Breast epithelium (tissue), 4 donors: Measurements from ENCODE around the gene CRHR2. TPM values are rescaled to one million over a fixed set of nuclear protein-coding genes. Genes with fewer than 3 reads are reported as not detected.

Source experiments
- DNase-seq, 2 donors: peaks; one replicate each; pipeline ENCODE4 v3.0.0-alpha.2; 2019; ENCODE audit warnings: low spot score in 2 of 2
- H3K27ac ChIP-seq, 2 donors: fragments of 200-600 bp; sonication (generic) in 1 of 2; one replicate each; pipeline ENCODE4 v1.5.1; 2016 to 2019; ENCODE audit warnings: mild to moderate bottlenecking in 1 of 2
- H3K27me3 ChIP-seq, 2 donors: fragments of 200-600 bp; sonication (generic) in 1 of 2; one replicate each; pipeline versions ENCODE4 v1.5.1 to v1.6.0; 2017 to 2019; ENCODE audit warnings: control low read depth in 1 of 2, mild to moderate bottlenecking in 1 of 2
- H3K36me3 ChIP-seq: fragments of 200-600 bp; one replicate; pipeline ENCODE4 v1.5.1; 2019
- H3K4me1 ChIP-seq, 2 donors: fragments of 200-600 bp; sonication (generic); one replicate each; pipeline ENCODE4 v1.5.1; 2016 to 2019; ENCODE audit warnings: control low read depth in 1 of 2
- H3K4me3 ChIP-seq, 3 donors: fragments of 200-600 bp; sonication (generic); 1 replicate in 2 of 3; 2 replicates in 1 of 3; pipeline ENCODE4 v1.5.1; 2016 to 2019; ENCODE audit warnings: mild to moderate bottlenecking in 3 of 3, moderate library complexity in 2 of 3
- H3K9me3 ChIP-seq, 2 donors: fragments of 200-600 bp; sonication (generic) in 1 of 2; one replicate each; pipeline ENCODE4 v1.5.1; 2016 to 2019; ENCODE audit warnings: control low read depth in 1 of 2
- POLR2A ChIP-seq: fragments of 450-650 bp; IDR thresholded peaks from one replicate; pipeline ENCODE4 v1.6.1; 2016; ENCODE audit warnings: antibody characterized with exemption, mild to moderate bottlenecking, moderate library complexity
- POLR2AphosphoS5 ChIP-seq, 3 donors: sonication (generic); formaldehyde crosslinking; IDR thresholded peaks; one replicate each; pipeline ENCODE4 v1.6.1; 2017; ENCODE audit warnings: antibody characterized with exemption in 3 of 3
- intact Hi-C: fragments of 100-400 bp; cut with DNase I; formaldehyde crosslinking; loops from one replicate; pipeline ENCODE4 v1.15.1; 2023; ENCODE audit warnings: low total_unique reads
- total RNA-seq, 3 donors: library from RNA; depleted of rRNA; stranded (reverse); fragments of >200 nt; gene quantifications; one replicate each; pipeline ENCODE4 v1.1.0, GENCODE V29; 2016
- TF ChIP-seq, protein P1 (sequence below), 3 donors: fragments of 450-650 bp; IDR thresholded peaks; one replicate each; pipeline ENCODE4 v1.5.1; 2016 to 2017; ENCODE audit warnings: antibody characterized with exemption in 3 of 3, mild to moderate bottlenecking in 3 of 3, moderate library complexity in 3 of 3

CRHR2 gene
- total RNA-seq, 3 donors from 2014 or later = under 0.01 to 0.16 (median 0.15) TPM

DNA sequence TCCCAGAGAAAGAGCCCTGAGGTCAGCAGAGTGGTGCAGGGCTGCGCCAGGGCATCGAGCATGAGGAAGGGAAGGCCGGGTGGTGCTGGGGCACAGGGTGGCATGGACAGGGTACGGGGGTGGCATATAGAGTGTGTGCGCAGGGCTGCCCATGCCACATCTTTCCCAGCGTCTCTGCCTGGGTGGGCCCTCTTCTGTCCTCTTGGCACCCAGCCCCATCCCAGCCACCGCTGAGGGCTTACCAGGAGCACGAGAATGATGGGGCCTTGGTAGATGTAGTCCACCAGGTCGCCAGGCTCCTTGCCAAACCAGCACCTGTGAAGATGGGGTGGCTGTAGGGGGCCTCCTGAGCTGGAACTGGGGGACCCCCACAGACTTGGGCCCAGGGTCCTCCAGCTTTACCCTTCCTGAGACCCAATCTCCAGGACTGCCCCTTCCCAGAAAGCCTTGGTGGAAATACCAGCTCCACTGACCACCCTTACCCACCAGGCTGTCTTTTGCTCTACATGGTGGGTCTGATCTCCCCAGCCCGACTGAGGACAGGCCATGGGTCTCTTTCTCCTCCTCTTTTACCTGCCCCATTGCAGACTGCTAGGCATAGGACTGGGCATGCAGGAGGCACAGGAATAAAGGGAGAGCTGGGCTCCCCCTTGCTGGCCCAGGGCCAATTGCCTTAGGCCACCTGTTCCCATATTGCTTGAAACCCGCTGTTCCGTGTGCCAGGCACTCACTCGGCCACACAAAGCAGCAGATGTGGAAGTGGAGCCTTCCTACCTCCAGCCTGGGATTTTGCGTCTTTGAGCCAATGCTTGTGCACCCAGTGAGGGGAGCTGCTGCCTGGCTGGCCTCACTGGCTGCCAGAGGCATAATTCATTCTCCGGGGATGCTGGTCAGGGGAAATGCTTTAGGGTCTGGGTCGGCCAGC is 21.7 kb downstream of the CRHR2 start:
- DNase-seq = no peak
- no peak for TF ChIP-seq POLR2A
- Histone ChIP-seq H3K4me1 (no peaks in the 10 kb centered on the region), H3K27ac (no peak overlapping the region), H3K4me3 (no peak overlapping the region), H3K9me3 (no peaks in the 10 kb centered on the region), H3K27me3 (no peaks in the 10 kb centered on the region), H3K36me3 (no peaks in the 10 kb centered on the region)
- intact Hi-C loops = no loop called here

DNA sequence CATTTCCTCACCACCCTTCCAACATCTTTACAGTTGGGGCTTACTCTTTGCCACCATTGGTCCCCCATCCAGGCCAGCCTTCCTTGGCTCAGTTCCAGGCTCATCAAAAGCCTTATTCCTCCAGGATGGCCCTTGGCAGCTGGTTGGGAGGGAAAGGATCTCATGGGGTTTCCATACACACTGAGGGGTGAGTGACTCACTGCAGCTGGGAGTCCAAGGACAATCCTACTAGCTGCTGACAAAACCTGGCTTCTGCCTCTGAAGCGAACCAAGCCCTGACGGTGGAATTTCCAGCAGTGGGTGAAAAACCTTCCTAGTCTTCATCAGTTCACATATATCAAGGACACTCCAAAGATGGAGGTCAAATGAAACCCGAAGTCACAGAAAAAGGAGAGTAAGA is 22.9 kb downstream of the CRHR2 start:
- H3K4me1 ChIP-seq = no peaks in the 10 kb centered on the region
- H3K36me3 ChIP-seq = no peaks in the 10 kb centered on the region
- no peaks in the 10 kb centered on the region for H3K9me3 ChIP-seq
- TF ChIP-seq POLR2AphosphoS5 (IDR thresholded peaks at IDR 0.05) (no peak), POLR2A (no peak)
- TF ChIP-seq, protein P1, sequence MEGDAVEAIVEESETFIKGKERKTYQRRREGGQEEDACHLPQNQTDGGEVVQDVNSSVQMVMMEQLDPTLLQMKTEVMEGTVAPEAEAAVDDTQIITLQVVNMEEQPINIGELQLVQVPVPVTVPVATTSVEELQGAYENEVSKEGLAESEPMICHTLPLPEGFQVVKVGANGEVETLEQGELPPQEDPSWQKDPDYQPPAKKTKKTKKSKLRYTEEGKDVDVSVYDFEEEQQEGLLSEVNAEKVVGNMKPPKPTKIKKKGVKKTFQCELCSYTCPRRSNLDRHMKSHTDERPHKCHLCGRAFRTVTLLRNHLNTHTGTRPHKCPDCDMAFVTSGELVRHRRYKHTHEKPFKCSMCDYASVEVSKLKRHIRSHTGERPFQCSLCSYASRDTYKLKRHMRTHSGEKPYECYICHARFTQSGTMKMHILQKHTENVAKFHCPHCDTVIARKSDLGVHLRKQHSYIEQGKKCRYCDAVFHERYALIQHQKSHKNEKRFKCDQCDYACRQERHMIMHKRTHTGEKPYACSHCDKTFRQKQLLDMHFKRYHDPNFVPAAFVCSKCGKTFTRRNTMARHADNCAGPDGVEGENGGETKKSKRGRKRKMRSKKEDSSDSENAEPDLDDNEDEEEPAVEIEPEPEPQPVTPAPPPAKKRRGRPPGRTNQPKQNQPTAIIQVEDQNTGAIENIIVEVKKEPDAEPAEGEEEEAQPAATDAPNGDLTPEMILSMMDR (IDR thresholded peaks at IDR 0.05) = no peak
- H3K4me3 ChIP-seq = no peak overlapping the region
- H3K27me3 ChIP-seq = no peaks in the 10 kb centered on the region
- intact Hi-C loops = no loop called here
- no peak overlapping the region for H3K27ac ChIP-seq
- no peak for DNase-seq

DNA sequence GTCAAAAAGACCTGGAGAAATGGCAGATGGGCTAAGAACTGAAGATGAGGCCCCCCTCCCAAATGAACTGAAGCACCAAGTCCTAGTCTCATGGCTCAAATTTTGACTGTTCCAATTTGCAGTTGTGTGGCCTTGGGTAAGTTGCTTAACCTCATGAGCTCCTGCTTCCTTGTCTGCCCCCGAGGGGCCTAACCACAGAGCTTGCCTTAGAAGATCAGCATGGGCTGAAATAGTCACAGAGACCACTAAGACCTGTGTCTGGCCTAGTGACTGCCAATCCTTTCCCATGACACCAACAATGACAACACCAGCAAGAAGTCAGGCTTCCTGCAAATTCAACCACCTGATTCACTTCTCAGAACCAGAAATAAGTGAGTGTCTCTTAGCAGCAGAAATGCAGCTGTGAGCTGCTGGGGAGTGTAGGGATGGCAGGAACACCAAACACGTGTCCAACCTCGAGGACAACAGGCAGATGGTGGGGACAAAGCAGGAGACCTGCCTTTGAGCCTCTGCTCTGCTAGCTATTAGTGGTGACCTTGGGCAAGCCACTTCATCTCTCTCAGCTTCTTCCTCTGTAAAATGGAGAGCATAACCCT is 23.7 kb downstream of the CRHR2 start:
- intact Hi-C loops = no loop called here
- TF ChIP-seq, protein P1 (IDR thresholded peaks at IDR 0.05) = no peak
- TF ChIP-seq POLR2AphosphoS5 (IDR thresholded peaks at IDR 0.05) = no peak
- no peak for TF ChIP-seq POLR2A
- H3K36me3 ChIP-seq = no peaks in the 10 kb centered on the region
- no peaks in the 10 kb centered on the region for H3K9me3 ChIP-seq
- H3K4me3 ChIP-seq = no peak overlapping the region
- H3K27ac ChIP-seq = no peak overlapping the region
- DNase-seq = no peak
- H3K27me3 ChIP-seq = no peaks in the 10 kb centered on the region
- H3K4me1 ChIP-seq = no peaks in the 10 kb centered on the region

DNA sequence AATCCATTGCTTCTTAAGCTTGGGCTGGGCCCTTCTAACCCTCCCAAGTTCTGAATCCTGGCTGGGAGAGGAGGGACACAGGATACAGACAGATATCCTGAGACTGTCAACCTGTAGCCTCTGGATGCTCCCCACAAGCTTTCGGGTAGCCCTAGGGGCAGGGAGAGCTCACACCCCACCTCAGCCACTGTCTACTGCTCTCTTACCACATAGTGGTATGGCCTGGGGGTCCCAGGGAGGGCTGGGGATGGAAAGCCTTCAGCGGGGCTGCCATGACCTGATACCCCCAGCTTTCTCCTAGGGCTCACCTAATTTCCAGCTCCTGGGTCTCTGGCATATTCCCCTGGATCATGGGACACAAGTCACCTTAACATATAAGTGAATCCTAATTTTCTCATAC is 25.1 kb downstream of the CRHR2 start:
- TF ChIP-seq POLR2A (no peak), POLR2AphosphoS5 (IDR thresholded peaks at IDR 0.05) (no peak)
- TF ChIP-seq, protein P1 (IDR thresholded peaks at IDR 0.05) = no peak
- H3K9me3 ChIP-seq = no peaks in the 10 kb centered on the region
- intact Hi-C loops = no loop called here
- no peak overlapping the region for H3K4me3 ChIP-seq
- H3K4me1 ChIP-seq = no peaks in the 10 kb centered on the region
- H3K36me3 ChIP-seq = no peaks in the 10 kb centered on the region
- no peak for DNase-seq
- H3K27me3 ChIP-seq = no peaks in the 10 kb centered on the region
- no peak overlapping the region for H3K27ac ChIP-seq

GRCh38 chr7:30656006-30656957 is 26.0 kb downstream of the CRHR2 start:
- Histone ChIP-seq H3K9me3 (no peaks in the 10 kb centered on the region), H3K27me3 (no peaks in the 10 kb centered on the region), H3K27ac (no peak overlapping the region), H3K36me3 (no peaks in the 10 kb centered on the region), H3K4me3 (no peak overlapping the region), H3K4me1 (no peaks in the 10 kb centered on the region)
- no peak for DNase-seq
- TF ChIP-seq, protein P1 (IDR thresholded peaks at IDR 0.05) = no peak
- TF ChIP-seq POLR2A (no peak), POLR2AphosphoS5 (IDR thresholded peaks at IDR 0.05) (no peak)
- intact Hi-C loops = no loop called here
